ENCODE measurements around the gene KHDC4.

The KHDC4 gene

DNA sequence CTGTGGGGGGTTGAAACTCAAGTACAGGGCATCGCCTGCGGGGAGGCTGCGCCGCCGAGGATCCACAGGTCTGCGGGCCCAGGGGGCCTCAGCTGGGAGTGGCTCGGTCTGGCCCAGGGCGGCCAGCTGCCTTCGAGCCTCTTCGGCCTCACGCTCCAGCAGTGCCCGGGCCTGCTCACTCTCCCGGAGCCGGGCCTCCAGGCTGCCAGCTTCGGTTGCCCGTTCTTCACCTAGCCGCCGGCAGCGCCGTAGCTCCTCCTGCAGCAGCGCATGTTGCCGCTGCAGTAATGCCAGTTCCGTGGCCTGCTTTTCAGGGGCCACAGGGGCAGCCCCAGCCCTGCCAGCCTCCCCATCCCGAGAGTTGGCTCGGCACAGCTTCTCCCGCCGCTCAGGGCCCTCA, 16.6 kb upstream of the KHDC4 start:
- no peaks in the 10 kb centered on the region for H3K79me2 ChIP-seq
- no peak overlapping the region for H2AFZ ChIP-seq
- no peak overlapping the region for H3K4me3 ChIP-seq (ENCODE audit: low read depth, low read length)
- no peak overlapping the region for H3K4me2 ChIP-seq (ENCODE audit: low read length)
- H3K9me3 ChIP-seq (ENCODE audit: control insufficient read depth, low read length) = no peaks in the 10 kb centered on the region
- H3K4me1 ChIP-seq = no peaks in the 10 kb centered on the region
- no peaks in the 10 kb centered on the region for H3K36me3 ChIP-seq (ENCODE audit: control insufficient read depth, insufficient read depth, low read length)
- no peak overlapping the region for H3K9ac ChIP-seq
- H3K27ac ChIP-seq = no peak overlapping the region
- H3K27me3 ChIP-seq (ENCODE audit: control insufficient read depth, insufficient read depth, low read length) = no peaks in the 10 kb centered on the region
- TF ChIP-seq, protein P1, sequence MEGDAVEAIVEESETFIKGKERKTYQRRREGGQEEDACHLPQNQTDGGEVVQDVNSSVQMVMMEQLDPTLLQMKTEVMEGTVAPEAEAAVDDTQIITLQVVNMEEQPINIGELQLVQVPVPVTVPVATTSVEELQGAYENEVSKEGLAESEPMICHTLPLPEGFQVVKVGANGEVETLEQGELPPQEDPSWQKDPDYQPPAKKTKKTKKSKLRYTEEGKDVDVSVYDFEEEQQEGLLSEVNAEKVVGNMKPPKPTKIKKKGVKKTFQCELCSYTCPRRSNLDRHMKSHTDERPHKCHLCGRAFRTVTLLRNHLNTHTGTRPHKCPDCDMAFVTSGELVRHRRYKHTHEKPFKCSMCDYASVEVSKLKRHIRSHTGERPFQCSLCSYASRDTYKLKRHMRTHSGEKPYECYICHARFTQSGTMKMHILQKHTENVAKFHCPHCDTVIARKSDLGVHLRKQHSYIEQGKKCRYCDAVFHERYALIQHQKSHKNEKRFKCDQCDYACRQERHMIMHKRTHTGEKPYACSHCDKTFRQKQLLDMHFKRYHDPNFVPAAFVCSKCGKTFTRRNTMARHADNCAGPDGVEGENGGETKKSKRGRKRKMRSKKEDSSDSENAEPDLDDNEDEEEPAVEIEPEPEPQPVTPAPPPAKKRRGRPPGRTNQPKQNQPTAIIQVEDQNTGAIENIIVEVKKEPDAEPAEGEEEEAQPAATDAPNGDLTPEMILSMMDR (IDR thresholded peaks at IDR 0.05) = no peak

DNA sequence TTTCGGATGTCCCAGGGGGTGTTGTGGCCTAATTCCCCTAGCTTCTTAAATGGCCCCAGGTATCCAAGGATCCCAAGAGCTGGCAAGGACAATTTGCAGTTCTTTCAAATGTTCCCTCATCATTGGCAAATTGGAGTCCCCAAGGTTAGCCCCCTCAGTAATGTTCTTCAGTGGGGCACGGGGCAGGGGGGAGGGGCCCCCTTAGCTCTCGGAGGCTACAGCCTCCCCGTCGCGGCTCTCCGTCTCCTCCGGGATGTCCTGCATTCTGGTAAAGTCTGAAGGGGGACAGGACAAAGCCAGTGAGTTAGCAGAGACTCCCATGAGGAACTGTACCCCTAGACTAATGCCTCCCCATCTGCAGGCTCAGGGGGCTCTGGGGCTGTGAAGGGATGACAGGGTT, 13.5 kb upstream of the KHDC4 start:
- Histone ChIP-seq H3K9me3 (ENCODE audit: control insufficient read depth, low read length) (no peaks in the 10 kb centered on the region), H3K9ac (no peak overlapping the region), H3K27me3 (ENCODE audit: control insufficient read depth, insufficient read depth, low read length) (no peaks in the 10 kb centered on the region), H3K4me3 (ENCODE audit: low read depth, low read length) (no peak overlapping the region), H3K79me2 (no peaks in the 10 kb centered on the region), H3K27ac (no peak overlapping the region), H3K4me2 (ENCODE audit: low read length) (no peak overlapping the region), H3K4me1 (no peaks in the 10 kb centered on the region), H3K36me3 (ENCODE audit: control insufficient read depth, insufficient read depth, low read length) (no peaks in the 10 kb centered on the region), H2AFZ (no peak overlapping the region)
- TF ChIP-seq, protein P1 (IDR thresholded peaks at IDR 0.05) = no peak

DNA sequence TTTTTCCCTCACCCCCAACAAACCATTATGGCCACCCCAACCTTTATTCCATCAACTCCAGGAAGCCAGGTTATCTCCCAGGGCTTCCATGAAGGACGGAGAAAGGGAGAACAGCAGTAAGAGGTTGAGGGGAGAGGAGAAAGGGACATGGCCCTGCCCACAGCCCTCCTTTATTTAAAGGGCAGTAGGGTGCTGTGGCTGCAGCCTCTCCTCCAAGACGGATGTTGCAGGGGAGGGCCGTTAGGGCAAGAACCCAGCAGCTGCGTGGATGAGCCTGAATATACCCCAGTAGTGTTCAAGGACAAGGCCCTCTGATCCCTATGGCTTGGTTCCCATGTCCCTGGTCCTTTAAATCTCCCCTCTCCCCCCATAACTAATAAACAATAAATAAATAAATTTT, 13.1 kb upstream of the KHDC4 start:
- no peaks in the 10 kb centered on the region for H3K36me3 ChIP-seq (ENCODE audit: control insufficient read depth, insufficient read depth, low read length)
- no peak overlapping the region for H3K4me3 ChIP-seq (ENCODE audit: low read depth, low read length)
- no peaks in the 10 kb centered on the region for H3K4me1 ChIP-seq

DNA sequence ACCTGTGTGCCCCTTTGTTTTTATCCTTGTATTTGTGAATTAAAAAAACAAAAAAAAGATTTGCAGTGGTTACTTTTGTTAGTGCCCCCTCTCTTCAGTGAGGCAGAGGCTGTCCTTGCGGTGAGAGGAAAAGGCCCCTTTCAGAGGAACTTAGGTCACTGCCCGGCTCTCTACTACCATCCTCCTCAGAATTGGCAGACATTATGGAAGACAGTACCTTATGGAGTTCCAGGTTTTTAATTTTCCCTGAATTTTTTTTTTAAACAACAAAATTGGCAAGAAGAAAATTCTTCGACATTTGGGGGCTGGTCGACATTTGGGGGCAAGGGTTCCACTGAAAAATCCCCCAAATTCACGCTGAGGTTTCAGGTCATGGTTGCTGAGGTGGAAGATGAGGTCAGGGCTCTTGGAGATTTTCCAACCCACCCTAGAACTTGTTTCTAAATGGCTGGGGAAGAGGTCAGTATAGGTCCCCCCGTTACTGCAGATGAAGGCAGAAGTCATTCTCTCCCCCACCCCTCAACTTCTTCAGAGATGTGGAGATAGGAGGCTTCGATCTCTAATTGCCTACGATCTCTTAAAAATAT, 12.5 kb upstream of the KHDC4 start:
- Histone ChIP-seq H3K27ac (no peak overlapping the region), H3K79me2 (no peaks in the 10 kb centered on the region), H3K4me1 (no peaks in the 10 kb centered on the region), H3K27me3 (ENCODE audit: control insufficient read depth, insufficient read depth, low read length) (no peaks in the 10 kb centered on the region), H3K4me2 (ENCODE audit: low read length) (no peak overlapping the region), H3K9me3 (ENCODE audit: control insufficient read depth, low read length) (no peaks in the 10 kb centered on the region), H2AFZ (no peak overlapping the region), H3K4me3 (ENCODE audit: low read depth, low read length) (no peak overlapping the region), H3K36me3 (ENCODE audit: control insufficient read depth, insufficient read depth, low read length) (no peaks in the 10 kb centered on the region), H3K9ac (no peak overlapping the region)
- TF ChIP-seq, protein P1 (IDR thresholded peaks at IDR 0.05) = no peak

More for the DNA sequence above, 13.1 kb upstream of the KHDC4 start:
- H3K27ac ChIP-seq = no peak overlapping the region
- no peaks in the 10 kb centered on the region for H3K79me2 ChIP-seq
- no peak overlapping the region for H2AFZ ChIP-seq
- no peaks in the 10 kb centered on the region for H3K9me3 ChIP-seq (ENCODE audit: control insufficient read depth, low read length)
- H3K9ac ChIP-seq = no peak overlapping the region
- TF ChIP-seq, protein P1 (IDR thresholded peaks at IDR 0.05) = no peak
- no peak overlapping the region for H3K4me2 ChIP-seq (ENCODE audit: low read length)
- H3K27me3 ChIP-seq (ENCODE audit: control insufficient read depth, insufficient read depth, low read length) = no peaks in the 10 kb centered on the region

DNA sequence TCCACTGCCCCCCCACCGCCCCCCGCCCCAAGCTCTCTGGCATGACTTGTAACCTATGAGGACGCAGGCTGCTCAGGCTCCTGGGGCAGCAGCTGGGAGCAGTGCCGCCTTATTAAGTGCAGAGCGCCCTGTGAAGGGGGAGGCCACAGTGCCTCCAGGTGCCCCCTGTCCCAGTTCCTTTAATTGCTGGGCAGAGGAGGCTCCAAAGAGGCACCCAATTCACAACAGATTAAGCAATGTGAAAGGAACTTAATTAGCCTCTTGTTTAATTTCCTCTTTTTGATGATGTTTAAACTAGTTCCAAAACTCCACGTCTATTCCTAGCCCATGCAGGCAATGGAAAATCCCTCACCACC, 10.2 kb upstream of the KHDC4 start:
- H3K4me1 ChIP-seq = peaks cover 3% of the 10 kb centered on the region

More for the DNA sequence above, 10.2 kb upstream of the KHDC4 start:
- no peak overlapping the region for H3K4me3 ChIP-seq (ENCODE audit: low read depth, low read length)
- no peak overlapping the region for H3K27ac ChIP-seq
- no peak overlapping the region for H3K4me2 ChIP-seq (ENCODE audit: low read length)
- H2AFZ ChIP-seq = no peak overlapping the region
- no peak overlapping the region for H3K9ac ChIP-seq
- H3K79me2 ChIP-seq = no peaks in the 10 kb centered on the region
- H3K36me3 ChIP-seq (ENCODE audit: control insufficient read depth, insufficient read depth, low read length) = no peaks in the 10 kb centered on the region
- TF ChIP-seq, protein P1 (IDR thresholded peaks at IDR 0.05) = no peak
- H3K27me3 ChIP-seq (ENCODE audit: control insufficient read depth, insufficient read depth, low read length) = no peaks in the 10 kb centered on the region
- H3K9me3 ChIP-seq (ENCODE audit: control insufficient read depth, low read length) = no peaks in the 10 kb centered on the region
